K562 (cell line): ENCODE results near the gene ARID5B. TPM values are rescaled to one million over a fixed set of nuclear protein-coding genes. Genes with fewer than 3 reads are reported as not detected.

ENCODE experiments used
- ATAC-seq: fragments of 200-7000 bp; cut with Tn5 transposase; 3 replicates; pipeline ENCODE4 v1.9.1; 2020; ENCODE audit warnings: moderate library complexity
- BruUV-seq: library from RNA; stranded (reverse); fragments of 400-500 nt; replicated peaks from 2 replicates; lab custom pipeline; 2021; lab: Mats Ljungman, UMichigan
- CTCF ChIA-PET: fragments of 300-600 bp; formaldehyde crosslinking; extraction: SDS; loops from one replicate; lab custom pipeline; 2021; ENCODE audit warnings: low intra/inter-chr PET ratio; lab: Yijun Ruan, JAX
- POLR2A ChIA-PET: fragments of 300-600, 350-650 bp; sonication (Branson Sonifier 250); formaldehyde crosslinking; extraction: SDS; loops from one replicate; lab custom pipeline; 2021; ENCODE audit warnings: antibody characterized with exemption, inconsistent platforms; lab: Yijun Ruan, JAX
- DNase-seq, 4 experiments: peaks; one replicate each; pipeline versions ENCODE4 v3.0.0 to v3.0.0-alpha.2; 2011 to 2018; ENCODE audit warnings: low spot score in 3 of 4, mixed read lengths in 3 of 4; ENCODE audit errors: extremely low read depth in 1 of 4
- FAIRE-seq: peaks from 2 replicates; lab custom pipeline; 2011; peaks lifted over from hg19 to GRCh38; lab: Jason Lieb, UNC
- H2AFZ ChIP-seq: 2 replicates; pipeline ENCODE4 v1.6.0; 2011; ENCODE audit warnings: low read depth, low read length, control low read depth, inconsistent platforms
- H3K27ac ChIP-seq: fragments of 200-600 bp; 3 replicates; pipeline ENCODE4 v1.8.0; 2011; ENCODE audit warnings: low read depth, mild to moderate bottlenecking, control low read depth, inconsistent platforms, low read length, moderate library complexity, mixed read lengths; ENCODE audit errors: extremely low read depth
- H3K27me3 ChIP-seq, 2 experiments: fragments of 300-600 bp in 1 of 2; 2 replicates in 1 of 2; 3 replicates in 1 of 2; pipeline versions ENCODE4 v1.6.0 to v1.8.0; 2011; ENCODE audit warnings: inconsistent platforms in 2 of 2, low read length in 2 of 2, mild to moderate bottlenecking in 1 of 2, mixed read lengths in 1 of 2, moderate library complexity in 1 of 2; ENCODE audit not compliant: control insufficient read depth in 2 of 2, insufficient read depth in 2 of 2
- H3K36me3 ChIP-seq: fragments of 300-600 bp; 3 replicates; pipeline ENCODE4 v1.8.0; 2011; ENCODE audit warnings: mild to moderate bottlenecking, low read length, inconsistent platforms; ENCODE audit not compliant: control insufficient read depth, insufficient read depth
- H3K4me1 ChIP-seq, 2 experiments: fragments of 200-600 bp in 1 of 2; replicated peaks in 1 of 2; 2 replicates in 1 of 2; 3 replicates in 1 of 2; pipeline versions ENCODE4 v1.5.1 to v1.8.0; 2011; ENCODE audit warnings: inconsistent platforms in 2 of 2, low read length in 2 of 2, mild to moderate bottlenecking in 1 of 2, mixed read lengths in 1 of 2, moderate library complexity in 1 of 2; ENCODE audit not compliant: control insufficient read depth in 2 of 2, insufficient read depth in 2 of 2
- H3K4me2 ChIP-seq: 2 replicates; pipeline ENCODE4 v1.6.1; 2011; ENCODE audit warnings: low read length, control low read depth, inconsistent platforms, mixed read lengths; ENCODE audit not compliant: insufficient read depth
- H3K4me3 ChIP-seq: fragments of 200-600 bp; sonication (generic), shearing (Covaris generic); 2 replicates; pipeline ENCODE4 v1.5.1; 2016; ENCODE audit warnings: control low read depth, inconsistent platforms
- H3K79me2 ChIP-seq: fragments of 200-600 bp; 3 replicates; pipeline ENCODE4 v1.8.0; 2011; ENCODE audit warnings: low read length, inconsistent platforms; ENCODE audit not compliant: control insufficient read depth, insufficient read depth
- H3K9ac ChIP-seq, 2 experiments: 2 replicates each; pipeline versions ENCODE4 v1.6.0 to v1.6.1; 2011; ENCODE audit warnings: low read depth in 2 of 2, low read length in 2 of 2, control low read depth in 1 of 2, inconsistent platforms in 1 of 2, mild to moderate bottlenecking in 1 of 2, mixed read lengths in 1 of 2; ENCODE audit not compliant: insufficient read depth in 1 of 2
- H3K9me1 ChIP-seq: one replicate; pipeline ENCODE4 v1.6.0; 2011; ENCODE audit warnings: inconsistent platforms, mild to moderate bottlenecking, low read length, moderate library complexity; ENCODE audit not compliant: control insufficient read depth, insufficient read depth
- H3K9me3 ChIP-seq: replicated peaks from 2 replicates; pipeline ENCODE4 v1.5.1; 2011; ENCODE audit warnings: low read depth, low read length, inconsistent platforms; ENCODE audit not compliant: control insufficient read depth, insufficient read depth
- H4K20me1 ChIP-seq: replicated peaks from 2 replicates; pipeline ENCODE4 v1.6.1; 2011; ENCODE audit warnings: low read length, inconsistent platforms, mixed read lengths; ENCODE audit not compliant: control insufficient read depth, insufficient read depth
- ARID1B ChIP-seq: fragments of 450-650 bp; IDR thresholded peaks from 2 replicates; pipeline ENCODE4 v1.6.1; 2016; ENCODE audit warnings: antibody characterized with exemption, mild to moderate bottlenecking, inconsistent platforms
- ATF1 ChIP-seq, 2 experiments: fragments of 450-650 bp in 1 of 2; IDR thresholded peaks; 2 replicates each; pipeline ENCODE4 v1.6.1; 2016; ENCODE audit warnings: missing compliant biosample characterization in 1 of 2, missing genetic modification characterization in 1 of 2
- ATF7 ChIP-seq: fragments of 450-650 bp; IDR thresholded peaks from 2 replicates; pipeline ENCODE4 v1.7.1; 2014; ENCODE audit warnings: mild to moderate bottlenecking, moderate library complexity
- CBFA2T3 ChIP-seq: fragments of 450-650 bp; IDR thresholded peaks from 2 replicates; pipeline ENCODE4 v1.6.1; 2017
- CREB1 ChIP-seq, 2 experiments: sonication (generic) in 1 of 2; formaldehyde crosslinking in 1 of 2; IDR thresholded peaks; 2 replicates each; pipeline versions ENCODE4 v1.6.1 to v1.8.0; 2012 to 2022; ENCODE audit warnings: inconsistent platforms in 1 of 2, mild to moderate bottlenecking in 1 of 2, missing genetic modification reagents in 1 of 2, moderate library complexity in 1 of 2
- CREM ChIP-seq: IDR thresholded peaks from 2 replicates; pipeline ENCODE4 v1.6.1; 2014; ENCODE audit warnings: antibody characterized with exemption, low read depth
- EHMT2 ChIP-seq: fragments of 450-650 bp; IDR thresholded peaks from 2 replicates; pipeline ENCODE4 v1.6.1; 2018; ENCODE audit warnings: antibody characterized with exemption
- MEF2D ChIP-seq: conservative IDR thresholded peaks from 2 replicates; pipeline ENCODE4 v1.6.1; 2016; ENCODE audit warnings: low read depth, missing genetic modification characterization, missing compliant biosample characterization
- PCBP1 ChIP-seq: fragments of 200-400 bp; formaldehyde crosslinking; IDR thresholded peaks from 2 replicates; pipeline ENCODE4 v1.6.1; 2018; ENCODE audit warnings: mild to moderate bottlenecking, low read depth, low read length; ENCODE audit not compliant: poor library complexity, severe bottlenecking
- TCF3 ChIP-seq: sonication (generic); formaldehyde crosslinking; IDR thresholded peaks from 2 replicates; pipeline ENCODE4 v1.4.0; 2020; ENCODE audit warnings: mild to moderate bottlenecking, missing genetic modification reagents
- TEAD4 ChIP-seq, 2 experiments: sonication (generic) in 1 of 2; formaldehyde crosslinking in 1 of 2; IDR thresholded peaks; 2 replicates each; pipeline versions ENCODE4 v1.6.1 to v1.8.0; 2012 to 2022; ENCODE audit warnings: borderline replicate concordance in 1 of 2, inconsistent platforms in 1 of 2, low read length in 1 of 2, mild to moderate bottlenecking in 1 of 2, missing genetic modification reagents in 1 of 2
- ZFP1 ChIP-seq: fragments of 450-650 bp; formaldehyde crosslinking; IDR thresholded peaks from 2 replicates; pipeline ENCODE4 v1.4.0; 2020; ENCODE audit warnings: mild to moderate bottlenecking, mixed read lengths
- WGBS: fragments of 100-300 bp; shearing (Covaris generic); methylation state at CpG from one replicate; pipeline ENCODE4 v1.1.6; 2016; ENCODE audit warnings: low coverage, mixed read lengths; ENCODE audit not compliant: insufficient coverage; ENCODE audit errors: missing lambda C conversion rate; 5-methylcytosine and 5-hydroxymethylcytosine counted together
- in situ Hi-C: fragments of 300-500 bp; cut with MboI; formaldehyde crosslinking; loops from 4 replicates; pipeline ENCODE4 v1.15.0; 2018; ENCODE audit warnings: inconsistent platforms, mixed read lengths
- intact Hi-C: fragments of 100-400 bp; cut with micrococcal nuclease; formaldehyde crosslinking; loops from 2 replicates; pipeline ENCODE4 v1.14.2; 2022
- polyA plus RNA-seq, 8 experiments: library from polyadenylated mRNA; depleted of rRNA in 4 of 8; stranded (reverse) in 5 of 8; unstranded in 3 of 8; fragments of >200 nt; fragmentation: Nextera tagmentation in 2 of 8; fragmentation: Illumina TruSeq in 1 of 8; extraction: Ambion mirVana in 2 of 8; extraction: Trizol in 1 of 8; gene quantifications; 2 replicates each; pipeline versions ENCODE4 v1.2.1 to v1.2.3, GENCODE V29; 2011 to 2014; ENCODE audit warnings: inconsistent platforms in 1 of 8, missing spikeins in 1 of 8
- total RNA-seq, 7 experiments: library from RNA; depleted of rRNA in 6 of 7; stranded (reverse); fragments of >200 nt in 6 of 7; fragmentation: Illumina TruSeq in 2 of 7; extraction: Trizol in 2 of 7; gene quantifications; 2 replicates each; pipeline versions ENCODE4 v1.2.1 to v1.2.3, GENCODE V29; 2011 to 2021; ENCODE audit warnings: low replicate concordance in 1 of 7
- TF ChIP-seq, protein P1 (sequence below): fragments of 250-450 bp; sonication (Bioruptor Pico); IDR thresholded peaks from 2 replicates; pipeline ENCODE4 v1.4.0; 2020

The ARID5B gene
- total and polyA plus RNA-seq, 9 of the 15 experiments (the other 6 are each of a cell fraction or from before 2014, with no cell fraction given) = 0.48 to 1.6 (median 0.80) TPM

DNA sequence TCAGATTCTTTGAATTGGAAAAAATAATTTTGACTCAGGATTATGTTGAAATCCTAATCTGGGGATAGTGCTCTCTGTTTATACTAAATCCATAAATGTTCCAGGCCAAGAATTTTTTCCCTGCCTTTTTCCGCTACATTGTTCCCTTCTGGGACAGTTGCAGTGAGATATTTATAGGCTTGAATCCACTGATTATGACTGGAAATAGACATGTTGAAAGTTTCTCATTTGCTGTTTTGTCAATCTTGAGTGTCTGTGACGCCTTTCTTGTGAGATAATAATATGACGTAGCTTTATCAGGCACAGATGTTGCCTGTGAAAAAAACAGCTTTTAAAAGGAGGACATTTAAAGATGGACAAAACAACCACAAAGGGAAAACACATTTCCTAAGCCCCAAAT lies 155.9 kb downstream of the ARID5B start:
- Histone ChIP-seq H3K4me3 (no peak overlapping the region), H3K4me1 (peaks cover 0 to 5% of the 10 kb centered on the region in 2 experiments; a peak in 1 of 5 replicates), H3K9me3 (no peaks in the 10 kb centered on the region), H2AFZ (no peak overlapping the region), H4K20me1 (no peaks in the 10 kb centered on the region), H3K9ac (no peak overlapping the region), H3K36me3 (no peaks in the 10 kb centered on the region), H3K79me2 (no peaks in the 10 kb centered on the region), H3K9me1 (no peaks in the 10 kb centered on the region), H3K27me3 (no peaks in the 10 kb centered on the region), H3K4me2 (no peak overlapping the region), H3K27ac (no peak overlapping the region)
- no peak for ATAC-seq
- FAIRE-seq = no peak
- POLR2A ChIA-PET = interaction anchor here (0.7 to 1.9 kb wide), 3 partner anchors 8 to 21 kb away, joined by 3 to 4 read pairs (median 3); no protein-coding TSS in a partner anchor
- in situ Hi-C loops = no loop called here
- TF ChIP-seq, protein P1, sequence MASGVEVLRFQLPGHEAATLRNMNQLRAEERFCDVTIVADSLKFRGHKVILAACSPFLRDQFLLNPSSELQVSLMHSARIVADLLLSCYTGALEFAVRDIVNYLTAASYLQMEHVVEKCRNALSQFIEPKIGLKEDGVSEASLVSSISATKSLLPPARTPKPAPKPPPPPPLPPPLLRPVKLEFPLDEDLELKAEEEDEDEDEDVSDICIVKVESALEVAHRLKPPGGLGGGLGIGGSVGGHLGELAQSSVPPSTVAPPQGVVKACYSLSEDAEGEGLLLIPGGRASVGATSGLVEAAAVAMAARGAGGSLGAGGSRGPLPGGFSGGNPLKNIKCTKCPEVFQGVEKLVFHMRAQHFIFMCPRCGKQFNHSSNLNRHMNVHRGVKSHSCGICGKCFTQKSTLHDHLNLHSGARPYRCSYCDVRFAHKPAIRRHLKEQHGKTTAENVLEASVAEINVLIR = peak; percentile 24; the same call in 1 of the 2 replicates
- TF ChIP-seq CBFA2T3 (peak; percentile 39), CREB1 (IDR thresholded peaks at IDR 0.05) (peak; percentile 75), CREB1 (CRISPR knock-in tag; IDR thresholded peaks at IDR 0.05) (no peak; the same call in 1 of the 2 replicates), PCBP1 (no peak), MEF2D (tag) (peak; percentile 68), CREM (peak; percentile 82), ARID1B (0 out of 2 replicates have a peak, but pooled peaks have one; percentile 27), ZFP1 (CRISPR knock-in tag) (no peak), EHMT2 (no peak), ATF7 (peak; percentile 55; the same call in 1 of the 2 replicates), ATF1 (CRISPR knock-in tag; IDR thresholded peaks at IDR 0.05) (no peak), ATF1 (tag; IDR thresholded peaks at IDR 0.05) (peak; percentile 65), TCF3 (CRISPR knock-in tag) (peak; percentile 25; the same call in 1 of the 2 replicates), TEAD4 (IDR thresholded peaks at IDR 0.05; ENCODE audit: low read length) (peak; percentile 54; the same call in 1 of the 2 replicates), TEAD4 (CRISPR knock-in tag; IDR thresholded peaks at IDR 0.05; ENCODE audit: borderline replicate concordance) (no peak)
- CTCF ChIA-PET = no interaction called here
- intact Hi-C loops = no loop called here
- DNase-seq = peak in 1 of 4 experiments; percentile 46
- BruUV-seq = no TSS peak
- 12% methylated on average over 3 of the region's 3 CpGs for WGBS
